ENCODE results near the gene CRB2.

DNA sequence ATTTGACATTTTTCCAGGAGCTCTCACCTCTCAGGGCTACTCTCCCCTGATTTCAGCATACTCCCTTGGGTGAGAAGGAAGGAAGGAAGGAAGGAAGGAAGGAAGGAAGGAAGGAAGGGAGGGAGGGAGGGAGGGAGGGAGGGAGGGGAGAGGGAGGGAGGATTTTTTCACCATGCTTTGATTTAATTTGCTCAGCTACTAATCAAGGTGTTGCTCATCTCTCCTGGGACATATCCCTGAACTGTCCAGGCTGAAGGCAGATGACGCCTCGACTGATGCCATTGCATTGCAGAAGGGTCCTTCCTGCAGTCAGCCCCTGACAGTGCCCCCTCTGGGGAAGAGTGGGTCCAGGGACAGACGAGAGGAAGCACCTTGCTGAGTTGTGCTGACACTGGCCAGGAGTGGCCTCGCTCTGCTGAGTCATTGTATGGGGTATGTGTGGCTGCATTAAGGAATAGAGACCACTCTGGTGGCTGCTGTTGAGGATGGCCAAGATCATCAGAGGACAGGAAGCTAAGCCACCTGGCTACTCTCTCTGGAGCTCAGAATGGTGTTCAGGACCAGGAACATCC, 43.6 kb upstream of the CRB2 start:
- no peak for TF ChIP-seq EZH2 (IDR thresholded peaks at IDR 0.05; ENCODE audit: borderline replicate concordance, low read depth, low read length, severe bottlenecking)
- TF ChIP-seq JUN (IDR thresholded peaks at IDR 0.05; ENCODE audit: borderline replicate concordance, insufficient read depth, insufficient read length, low read depth): no peak
- TF ChIP-seq, protein P1, sequence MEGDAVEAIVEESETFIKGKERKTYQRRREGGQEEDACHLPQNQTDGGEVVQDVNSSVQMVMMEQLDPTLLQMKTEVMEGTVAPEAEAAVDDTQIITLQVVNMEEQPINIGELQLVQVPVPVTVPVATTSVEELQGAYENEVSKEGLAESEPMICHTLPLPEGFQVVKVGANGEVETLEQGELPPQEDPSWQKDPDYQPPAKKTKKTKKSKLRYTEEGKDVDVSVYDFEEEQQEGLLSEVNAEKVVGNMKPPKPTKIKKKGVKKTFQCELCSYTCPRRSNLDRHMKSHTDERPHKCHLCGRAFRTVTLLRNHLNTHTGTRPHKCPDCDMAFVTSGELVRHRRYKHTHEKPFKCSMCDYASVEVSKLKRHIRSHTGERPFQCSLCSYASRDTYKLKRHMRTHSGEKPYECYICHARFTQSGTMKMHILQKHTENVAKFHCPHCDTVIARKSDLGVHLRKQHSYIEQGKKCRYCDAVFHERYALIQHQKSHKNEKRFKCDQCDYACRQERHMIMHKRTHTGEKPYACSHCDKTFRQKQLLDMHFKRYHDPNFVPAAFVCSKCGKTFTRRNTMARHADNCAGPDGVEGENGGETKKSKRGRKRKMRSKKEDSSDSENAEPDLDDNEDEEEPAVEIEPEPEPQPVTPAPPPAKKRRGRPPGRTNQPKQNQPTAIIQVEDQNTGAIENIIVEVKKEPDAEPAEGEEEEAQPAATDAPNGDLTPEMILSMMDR (IDR thresholded peaks at IDR 0.05; ENCODE audit: extremely low read depth in 1 of 2, insufficient read depth in 1 of 2, low read depth in 1 of 2, low read length in 2 of 2): no peak
- no peak for TF ChIP-seq POLR2A (IDR thresholded peaks at IDR 0.05; ENCODE audit: low read depth, low read length)
- TF ChIP-seq FOS (IDR thresholded peaks at IDR 0.05; ENCODE audit: borderline replicate concordance, insufficient read depth, low read length): no peak
- TF ChIP-seq POLR2AphosphoS5 (IDR thresholded peaks at IDR 0.05; ENCODE audit: insufficient read depth, low read depth, low read length): no peak
